HCT116 (cell line): Measurements from ENCODE around the gene MOV10L1. TPM values are rescaled to one million over a fixed set of nuclear protein-coding genes. Genes with fewer than 3 reads are reported as not detected.
A peak's percentile ranks its signal among the peaks of the same experiment; 100 is the strongest.

Source experiments
- ATAC-seq: fragments of 200-7000 bp; cut with Tn5 transposase; 2 replicates; pipeline ENCODE4 v1.9.1; 2020; ENCODE audit warnings: mild to moderate bottlenecking, moderate library complexity
- BruUV-seq: library from RNA; stranded (reverse); fragments of 400-500 nt; replicated peaks from 2 replicates; lab custom pipeline; 2021; lab: Mats Ljungman, UMichigan
- CTCF ChIA-PET: fragments of 300-600 bp; sonication (Branson Sonifier 250); formaldehyde crosslinking; loops from one replicate; lab custom pipeline; 2021; ENCODE audit warnings: antibody characterized with exemption; lab: Charles Lee
- POLR2A ChIA-PET: fragments of 300-600, 350-600 bp; sonication (Branson Sonifier 250); formaldehyde crosslinking; loops from one replicate; lab custom pipeline; 2021; ENCODE audit warnings: antibody characterized with exemption; lab: Charles Lee
- RAD21 ChIA-PET, 2 experiments: fragments of 300-600 bp; sonication (Branson Sonifier 250); formaldehyde crosslinking; loops; one replicate each; lab custom pipeline; 2023; ENCODE audit warnings: low total read pairs in 2 of 2; ENCODE audit not compliant: uncharacterized antibody in 2 of 2, unreplicated experiment in 2 of 2, low non-redundant PET in 1 of 2; lab: Charles Lee
- DNase-seq: peaks from one replicate; pipeline ENCODE4 v3.0.0-alpha.2; 2010; ENCODE audit warnings: low read depth, low spot score
- H2AFZ ChIP-seq: fragments of 200-600 bp; shearing (Covaris generic), sonication (generic); 2 replicates; pipeline ENCODE4 v1.6.1; 2017; ENCODE audit warnings: low read depth, mixed run types, mixed read lengths, antibody characterized with exemption, low read length; ENCODE audit not compliant: poor library complexity, severe bottlenecking
- H3K27ac ChIP-seq: 2 replicates; pipeline ENCODE4 v1.5.1; 2012; ENCODE audit warnings: low read depth, low read length
- H3K27me3 ChIP-seq: fragments of 200-600 bp; sonication (generic); 2 replicates; pipeline ENCODE4 v1.6.1; 2016; ENCODE audit warnings: mixed run types, low read length, mixed read lengths; ENCODE audit not compliant: insufficient read depth
- H3K36me3 ChIP-seq, 2 experiments: fragments of 200-500 bp in 1 of 2; fragments of 200-600 bp in 1 of 2; sonication (Bioruptor generic) in 1 of 2; sonication (generic) in 1 of 2; 2 replicates each; pipeline versions ENCODE4 v1.5.1 to v1.6.1; 2014 to 2016; ENCODE audit warnings: low read length in 2 of 2, inconsistent platforms in 1 of 2, mixed read lengths in 1 of 2, mixed run types in 1 of 2; ENCODE audit not compliant: insufficient read depth in 2 of 2, control insufficient read depth in 1 of 2
- H3K4me1 ChIP-seq, 2 experiments: fragments of 200-600 bp in 1 of 2; sonication (generic) in 1 of 2; 2 replicates each; pipeline versions ENCODE4 v1.5.1 to v1.6.1; 2012 to 2017; ENCODE audit warnings: low read length in 2 of 2, inconsistent platforms in 1 of 2, mild to moderate bottlenecking in 1 of 2, mixed read lengths in 1 of 2, mixed run types in 1 of 2, moderate library complexity in 1 of 2; ENCODE audit not compliant: insufficient read depth in 2 of 2, control insufficient read depth in 1 of 2
- H3K4me2 ChIP-seq: fragments of 200-600 bp; sonication (generic); 2 replicates; pipeline ENCODE4 v1.6.1; 2017; ENCODE audit warnings: mixed run types, low read length, mixed read lengths
- H3K4me3 ChIP-seq, 2 experiments: fragments of 200-600 bp in 1 of 2; sonication (generic) in 1 of 2; replicated peaks in 1 of 2; 2 replicates each; pipeline ENCODE4 v1.5.1; 2011 to 2016; ENCODE audit warnings: low read length in 2 of 2, control low read depth in 1 of 2, low read depth in 1 of 2, mild to moderate bottlenecking in 1 of 2, mixed read lengths in 1 of 2, mixed run types in 1 of 2
- H3K79me2 ChIP-seq: fragments of 200-600 bp; sonication (generic); 2 replicates; pipeline ENCODE4 v1.6.1; 2017; ENCODE audit warnings: mild to moderate bottlenecking, mixed run types, low read length, moderate library complexity, mixed read lengths; ENCODE audit not compliant: insufficient read depth
- H3K9ac ChIP-seq: fragments of 200-600 bp; sonication (generic); 2 replicates; pipeline ENCODE4 v1.6.1; 2016; ENCODE audit warnings: low read length, mixed read lengths
- H3K9me2 ChIP-seq: fragments of 200-600 bp; sonication (generic), shearing (Covaris generic); 2 replicates; pipeline ENCODE4 v1.6.1; 2017; ENCODE audit warnings: mixed run types, mild to moderate bottlenecking, moderate library complexity; ENCODE audit not compliant: insufficient read depth
- H3K9me3 ChIP-seq, 2 experiments: fragments of 200-500 bp in 1 of 2; fragments of 200-600 bp in 1 of 2; sonication (Bioruptor generic) in 1 of 2; sonication (generic) in 1 of 2; 2 replicates each; pipeline ENCODE4 v1.6.1; 2014 to 2017; ENCODE audit warnings: low read length in 2 of 2, mixed read lengths in 2 of 2, inconsistent platforms in 1 of 2, low read depth in 1 of 2, mild to moderate bottlenecking in 1 of 2, mixed run types in 1 of 2, moderate library complexity in 1 of 2; ENCODE audit not compliant: control insufficient read depth in 1 of 2, insufficient read depth in 1 of 2
- H4K20me1 ChIP-seq: fragments of 200-600 bp; sonication (generic), shearing (Covaris generic); 2 replicates; pipeline ENCODE4 v1.6.1; 2017; ENCODE audit warnings: mixed run types, mild to moderate bottlenecking, moderate library complexity; ENCODE audit not compliant: insufficient read depth
- CEBPB ChIP-seq: IDR thresholded peaks from 2 replicates; pipeline ENCODE4 v1.6.1; 2012; ENCODE audit warnings: low read depth
- CTCF ChIP-seq, 3 experiments: fragments of 200-600 bp in 1 of 3; sonication (generic) in 1 of 3; IDR thresholded peaks in 2 of 3; conservative IDR thresholded peaks in 1 of 3; 2 replicates each; pipeline ENCODE4 v1.5.1; 2012 to 2017; ENCODE audit warnings: low read depth in 2 of 3, low read length in 2 of 3, antibody characterized with exemption in 1 of 3, borderline replicate concordance in 1 of 3, control low read depth in 1 of 3, mild to moderate bottlenecking in 1 of 3, mixed read lengths in 1 of 3, mixed run types in 1 of 3, moderate library complexity in 1 of 3; ENCODE audit not compliant: insufficient read depth in 1 of 3
- EZH2phosphoT487 ChIP-seq: fragments of 200-600 bp; IDR thresholded peaks from 2 replicates; pipeline ENCODE4 v1.6.1; 2018; ENCODE audit warnings: antibody characterized with exemption, borderline replicate concordance
- FOSL1 ChIP-seq: IDR thresholded peaks from 2 replicates; pipeline ENCODE4 v1.6.1; 2012; ENCODE audit warnings: low read depth
- MAX ChIP-seq: IDR thresholded peaks from 2 replicates; pipeline ENCODE4 v1.6.1; 2012
- POLR2A ChIP-seq: IDR thresholded peaks from 2 replicates; pipeline ENCODE4 v1.7.0; 2011; ENCODE audit warnings: borderline replicate concordance; ENCODE audit not compliant: insufficient read depth, insufficient read length; ENCODE audit errors: extremely low read depth
- POLR2AphosphoS5 ChIP-seq: IDR thresholded peaks from 2 replicates; pipeline ENCODE4 v1.6.1; 2011; ENCODE audit warnings: mild to moderate bottlenecking, low read depth, low read length, moderate library complexity
- ZFX ChIP-seq: fragments of 450-650 bp; IDR thresholded peaks from 2 replicates; pipeline ENCODE4 v1.6.1; 2017
- ZNF274 ChIP-seq: fragments of 200-500 bp; sonication (Bioruptor generic); IDR thresholded peaks from 2 replicates; pipeline ENCODE4 v1.6.1; 2014; ENCODE audit warnings: mild to moderate bottlenecking, low read depth, low read length, inconsistent platforms
- intact Hi-C: fragments of 100-400 bp; cut with micrococcal nuclease; formaldehyde crosslinking; loops from 2 replicates; pipeline ENCODE4 v1.10.0; 2022
- total RNA-seq: library from RNA; stranded (reverse); gene quantifications from one replicate; pipeline ENCODE4 v1.2.1, GENCODE V29; 2021; ENCODE audit not compliant: unreplicated experiment

MOV10L1 gene
- total RNA-seq, 1 experiment from 2014 or later = not detected

- DNase-seq (peak; percentile 60), ATAC-seq (peak; percentile 73)
- ChIA-PET POLR2A (interaction anchor here (0.6 to 1.4 kb wide), 2 partner anchors 41 to 251 kb away, joined by 3 to 5 read pairs; no protein-coding TSS in a partner anchor), CTCF (interaction anchor here (0.6 to 1.3 kb wide), 2 partner anchors 9 to 35 kb away, joined by 3 to 4 read pairs; no protein-coding TSS in a partner anchor), RAD21 (no interaction called here)
- Histone ChIP-seq H3K4me2 (peak overlapping the region; percentile 92), H3K9me2 (no peaks in the 10 kb centered on the region), H3K4me1 (peaks cover 20 to 42% of the 10 kb centered on the region in 2 experiments), H3K27me3 (no peaks in the 10 kb centered on the region), H4K20me1 (peaks cover 6% of the 10 kb centered on the region; the same call in 1 of the 2 replicates), H3K4me3 (peak overlapping the region; percentile 57 to 66), H2AFZ (no peak overlapping the region), H3K9me3 (no peaks in the 10 kb centered on the region), H3K36me3 (peaks cover 2 to 14% of the 10 kb centered on the region in 2 experiments; a peak in 2 of 4 replicates), H3K27ac (peak overlapping the region; percentile 75), H3K79me2 (peaks cover 84% of the 10 kb centered on the region), H3K9ac (peak overlapping the region; percentile 79)
- intact Hi-C loops = no loop called here
- no TSS peak for BruUV-seq
- TF ChIP-seq EZH2phosphoT487 (no peak), CEBPB (no peak), ZNF274 (no peak), POLR2A (peak; percentile 23), ZFX (0 out of 2 replicates have a peak, but pooled peaks have one; percentile 7), FOSL1 (no peak), POLR2AphosphoS5 (peak; percentile 78), CTCF (IDR thresholded peaks at IDR 0.05 in 2 of 3, conservative IDR thresholded peaks at IDR 0.05 in 1 of 3; ENCODE audit: borderline replicate concordance in 1 of 3, insufficient read depth in 1 of 3, low read depth in 2 of 3, low read length in 2 of 3) (peak in 2 of 3 experiments; percentile 36 to 42; a peak in 3 of 6 replicates), MAX (peak; percentile 69; the same call in 1 of the 2 replicates)
Observed at GRCh38 chr22:50190182-50190940, 100.6 kb downstream of the MOV10L1 start.
